GM10266 (cell line): ENCODE measurements around the gene KRR1.
A peak's percentile ranks its signal among the peaks of the same experiment; 100 is the strongest.

Experiments
- DNase-seq: peaks from one replicate; pipeline ENCODE4 v3.0.0; 2012; ENCODE audit errors: extremely low spot score
- CTCF ChIP-seq: IDR thresholded peaks from 2 replicates; pipeline ENCODE4 v1.5.1; 2012; ENCODE audit warnings: mild to moderate bottlenecking, low read depth; ENCODE audit not compliant: control insufficient read depth, insufficient read depth; ENCODE audit errors: missing control alignments

The KRR1 gene

GRCh38 chr12:75483431-75483830 lies 28.0 kb downstream of the KRR1 start:
- DNase-seq, result no peak
- no peak for TF ChIP-seq CTCF

GRCh38 chr12:75482646-75483045 lies 28.8 kb downstream of the KRR1 start:
- DNase-seq, result no peak
- TF ChIP-seq CTCF, result no peak

- DNase-seq, result no peak
- no peak for TF ChIP-seq CTCF
Observed at GRCh38 chr12:75481774-75482173, 29.6 kb downstream of the KRR1 start.

- DNase-seq, result no peak
- no peak for TF ChIP-seq CTCF
Observed at GRCh38 chr12:75481013-75481705, 30.2 kb downstream of the KRR1 start.

GRCh38 chr12:75480469-75480949 lies 30.9 kb downstream of the KRR1 start, which contains the start of gene GLIPR1:
TSS of gene GLIPR1 (plus strand) at chr12:75480755. CDS start at chr12:75480881, 126 bp downstream.
- no peak for TF ChIP-seq CTCF
- peak; percentile 65 for DNase-seq

GRCh38 chr12:75479963-75480461 lies 31.4 kb downstream of the KRR1 start:
- DNase-seq, result no peak

More at GRCh38 chr12:75479963-75480461, 31.4 kb downstream of the KRR1 start:
- no peak for TF ChIP-seq CTCF
